IMR-90 (cell line): ENCODE measurements around the gene ZNF221. TPM values are rescaled to one million over a fixed set of nuclear protein-coding genes. Genes with fewer than 3 reads are reported as not detected.
A peak's percentile ranks its signal among the peaks of the same experiment; 100 is the strongest.

Source experiments
- ATAC-seq: fragments of 200-7000 bp; cut with Tn5 transposase; 2 replicates; pipeline ENCODE4 v1.9.1; 2020; ENCODE audit warnings: low read depth, mild to moderate bottlenecking, moderate library complexity
- BruUV-seq: library from RNA; stranded (reverse); fragments of 400-500 nt; replicated peaks from 2 replicates; lab custom pipeline; 2021; lab: Mats Ljungman, UMichigan
- CTCF ChIA-PET: fragments of 300-600 bp; formaldehyde crosslinking; extraction: SDS; loops from one replicate; lab custom pipeline; 2021; ENCODE audit warnings: antibody characterized with exemption; lab: Yijun Ruan, JAX
- POLR2A ChIA-PET: fragments of 300-600 bp; sonication (Branson Sonifier 250); formaldehyde crosslinking; loops from one replicate; lab custom pipeline; 2022; ENCODE audit warnings: antibody characterized with exemption; ENCODE audit not compliant: unreplicated experiment; lab: Charles Lee
- DNase-seq: peaks from one replicate; pipeline ENCODE4 v3.0.0; 2013
- H2AFZ ChIP-seq: replicated peaks from 2 replicates; pipeline ENCODE3; 2013; ENCODE audit warnings: low read length, mild to moderate bottlenecking; ENCODE audit not compliant: poor library complexity
- H2AK5ac ChIP-seq: 2 replicates; pipeline ENCODE4 v1.6.1; 2013; ENCODE audit warnings: low read depth, low read length, inconsistent platforms
- H2AK9ac ChIP-seq: replicated peaks from 2 replicates; pipeline ENCODE3; 2013; ENCODE audit warnings: mild to moderate bottlenecking, low read depth, low read length, moderate library complexity; ENCODE audit not compliant: poor library complexity
- H2BK120ac ChIP-seq: 2 replicates; pipeline ENCODE4 v1.6.1; 2013; ENCODE audit warnings: low read depth, low read length, inconsistent platforms
- H2BK15ac ChIP-seq: 3 replicates; pipeline ENCODE4 v1.6.1; 2013; ENCODE audit warnings: low read depth, low read length, inconsistent platforms
- H2BK20ac ChIP-seq: 2 replicates; pipeline ENCODE4 v1.6.1; 2013; ENCODE audit warnings: low read depth, mild to moderate bottlenecking, inconsistent platforms, low read length, moderate library complexity
- H2BK5ac ChIP-seq: 2 replicates; pipeline ENCODE4 v1.6.1; 2013; ENCODE audit warnings: mild to moderate bottlenecking, low read depth, low read length, inconsistent platforms; ENCODE audit not compliant: poor library complexity, severe bottlenecking
- H3K14ac ChIP-seq: replicated peaks from 2 replicates; pipeline ENCODE4 v1.6.1; 2013; ENCODE audit warnings: low read depth, low read length, inconsistent platforms
- H3K18ac ChIP-seq: 2 replicates; pipeline ENCODE4 v1.6.1; 2013; ENCODE audit warnings: low read depth, low read length, control low read depth
- H3K23ac ChIP-seq: 2 replicates; pipeline ENCODE4 v1.6.1; 2013; ENCODE audit warnings: low read depth, low read length, inconsistent platforms
- H3K27ac ChIP-seq: 2 replicates; pipeline ENCODE4 v1.5.1; 2013; ENCODE audit warnings: mild to moderate bottlenecking, control low read depth, low read length; ENCODE audit not compliant: insufficient read depth
- H3K27me3 ChIP-seq: 2 replicates; pipeline ENCODE4 v1.6.1; 2013; ENCODE audit warnings: low read length; ENCODE audit not compliant: control insufficient read depth, insufficient read depth
- H3K36me3 ChIP-seq: 2 replicates; pipeline ENCODE4 v1.6.1; 2013; ENCODE audit warnings: low read length, mixed read lengths; ENCODE audit not compliant: control insufficient read depth, insufficient read depth
- H3K4ac ChIP-seq: 2 replicates; pipeline ENCODE4 v1.6.1; 2013; ENCODE audit warnings: low read depth, low read length, inconsistent platforms
- H3K4me1 ChIP-seq: 2 replicates; pipeline ENCODE4 v1.6.1; 2013; ENCODE audit warnings: low read length, mixed read lengths; ENCODE audit not compliant: control insufficient read depth, insufficient read depth
- H3K4me2 ChIP-seq: 2 replicates; pipeline ENCODE4 v1.6.1; 2013; ENCODE audit warnings: low read depth, mild to moderate bottlenecking, control low read depth, low read length, moderate library complexity
- H3K4me3 ChIP-seq: 2 replicates; pipeline ENCODE4 v1.5.1; 2013; ENCODE audit warnings: low read depth, mild to moderate bottlenecking, control low read depth, low read length, moderate library complexity; ENCODE audit not compliant: insufficient read depth
- H3K56ac ChIP-seq: 2 replicates; pipeline ENCODE4 v1.6.1; 2013; ENCODE audit warnings: low read length, inconsistent platforms; ENCODE audit not compliant: insufficient read depth; ENCODE audit errors: extremely low read depth
- H3K79me1 ChIP-seq, 2 experiments: 2 replicates each; pipeline ENCODE4 v1.6.1; 2013; ENCODE audit warnings: low read length in 2 of 2, inconsistent platforms in 1 of 2, low read depth in 1 of 2
- H3K9ac ChIP-seq: 2 replicates; pipeline ENCODE4 v1.6.1; 2013; ENCODE audit warnings: low read depth, low read length, control low read depth
- H3K9me1 ChIP-seq: 2 replicates; pipeline ENCODE4 v1.6.1; 2013; ENCODE audit warnings: low read length, inconsistent platforms; ENCODE audit not compliant: insufficient read depth
- H3K9me3 ChIP-seq: 2 replicates; pipeline ENCODE4 v1.6.1; 2013; ENCODE audit warnings: low read length; ENCODE audit not compliant: control insufficient read depth, insufficient read depth
- H4K20me1 ChIP-seq: 2 replicates; pipeline ENCODE4 v1.6.1; 2013; ENCODE audit warnings: low read length, inconsistent platforms; ENCODE audit not compliant: insufficient read depth
- H4K5ac ChIP-seq: 2 replicates; pipeline ENCODE4 v1.6.1; 2013; ENCODE audit warnings: mild to moderate bottlenecking, low read depth, low read length, control low read depth
- H4K8ac ChIP-seq, 2 experiments: 2 replicates each; pipeline ENCODE4 v1.6.1; 2013; ENCODE audit warnings: low read depth in 2 of 2, low read length in 2 of 2, control low read depth in 1 of 2, inconsistent platforms in 1 of 2
- H4K91ac ChIP-seq: 2 replicates; pipeline ENCODE4 v1.6.1; 2013; ENCODE audit warnings: low read depth, low read length, inconsistent platforms; ENCODE audit not compliant: insufficient read depth
- CEBPB ChIP-seq: IDR thresholded peaks from 2 replicates; pipeline ENCODE4 v1.6.1; 2012; ENCODE audit warnings: low read depth, low read length, improper control_type of control experiment
- CHD1 ChIP-seq: IDR thresholded peaks from 2 replicates; pipeline ENCODE4 v1.6.1; 2012; ENCODE audit warnings: low read depth, low read length, improper control_type of control experiment
- MAFK ChIP-seq: IDR thresholded peaks from 2 replicates; pipeline ENCODE4 v1.6.1; 2012; ENCODE audit warnings: low read depth, low read length, improper control_type of control experiment
- MAZ ChIP-seq: IDR thresholded peaks from 2 replicates; pipeline ENCODE4 v1.6.1; 2012; ENCODE audit warnings: low read depth, mild to moderate bottlenecking, low read length, improper control_type of control experiment, moderate library complexity, borderline replicate concordance
- NFE2L2 ChIP-seq: fragments of 150-350 bp; IDR thresholded peaks from 2 replicates; pipeline ENCODE4 v1.6.1; 2016; ENCODE audit warnings: low read depth, mild to moderate bottlenecking, low read length
- POLR2A ChIP-seq: IDR thresholded peaks from 2 replicates; pipeline ENCODE4 v1.6.1; 2012; ENCODE audit warnings: mild to moderate bottlenecking, low read depth, low read length
- SMC3 ChIP-seq: fragments of 150-350 bp; IDR thresholded peaks from 2 replicates; pipeline ENCODE4 v1.6.1; 2016; ENCODE audit warnings: low read depth, mild to moderate bottlenecking, antibody characterized with exemption, low read length, moderate library complexity
- WGBS, 2 experiments: methylation state at CpG; one replicate each; pipeline versions ENCODE4 v1.1.5 to v1.1.7; 2013; ENCODE audit warnings: missing lambda C conversion rate in 2 of 2; ENCODE audit not compliant: insufficient read length in 1 of 2; ENCODE audit errors: extremely low coverage in 2 of 2; 5-methylcytosine and 5-hydroxymethylcytosine counted together
- dilution Hi-C: fragments of 300-500 bp; cut with HindIII; formaldehyde crosslinking; loops from one replicate; pipeline ENCODE4 v1.14.3; 2018; ENCODE audit warnings: low sequenced_read_pairs; ENCODE audit not compliant: unreplicated experiment
- in situ Hi-C: fragments of 300-500 bp; cut with MboI; formaldehyde crosslinking; loops from 3 replicates; pipeline ENCODE4 v1.14.3; 2019; ENCODE audit warnings: low sequenced_read_pairs, inconsistent platforms, mixed read lengths
- intact Hi-C: fragments of 100-400 bp; cut with micrococcal nuclease; formaldehyde crosslinking; loops from 2 replicates; pipeline ENCODE4 v1.10.0; 2022
- polyA plus RNA-seq, 3 experiments: library from polyadenylated mRNA; depleted of rRNA; stranded (reverse); fragments of >200 nt; gene quantifications; 2 replicates each; pipeline ENCODE4 v1.2.3, GENCODE V29; 2012; ENCODE audit warnings: low replicate concordance in 1 of 3
- total RNA-seq: library from RNA; depleted of rRNA; stranded (reverse); fragments of >200 nt; gene quantifications from 2 replicates; pipeline ENCODE4 v1.2.3, GENCODE V29; 2012
- TF ChIP-seq, protein P1 (sequence below): conservative IDR thresholded peaks from 2 replicates; pipeline ENCODE4 v1.5.1; 2012; ENCODE audit warnings: mild to moderate bottlenecking, low read depth, low read length, improper control_type of control experiment

The ZNF221 gene
- total and polyA plus RNA-seq, 2 of the 4 experiments (the other 2 are of a cell fraction) = 1.0 to 10.6 TPM

GRCh38 chr19:43901395-43902390 is 49.3 kb upstream of the ZNF221 start:
- 3% methylated on average over 19 of the region's 39 CpGs; no CpG with 5 or more reads in 1 of the 2 experiments for WGBS, 2 experiments
- dilution Hi-C loops = no loop called here
- peak overlapping the region; percentile 80 for H3K9ac ChIP-seq

More at GRCh38 chr19:43901395-43902390, 49.3 kb upstream of the ZNF221 start:
- Histone ChIP-seq H4K91ac (peak overlapping the region; percentile 69; the same call in 1 of the 2 replicates), H3K36me3 (peaks cover 1% of the 10 kb centered on the region; the same call in 1 of the 2 replicates), H3K9me1 (peaks cover 3% of the 10 kb centered on the region; the same call in 1 of the 2 replicates), H3K4ac (peak overlapping the region; percentile 95), H2AK9ac (peak overlapping the region; percentile 44), H3K9me3 (peaks cover 4% of the 10 kb centered on the region), H3K18ac (peak overlapping the region; percentile 64), H2AK5ac (peak overlapping the region; percentile 59), H3K27me3 (no peaks in the 10 kb centered on the region), H4K5ac (peak overlapping the region; percentile 94), H3K27ac (peak overlapping the region; percentile 45), H2BK5ac (peak overlapping the region; percentile 40), H3K79me1 (peaks cover 9 to 12% of the 10 kb centered on the region in 2 experiments), H3K23ac (peak overlapping the region; percentile 94), H3K56ac (peak overlapping the region; percentile 48), H3K4me3 (peak overlapping the region; percentile 58), H4K20me1 (no peaks in the 10 kb centered on the region), H3K4me1 (no peaks in the 10 kb centered on the region), H3K14ac (peak overlapping the region; percentile 98), H2AFZ (peak overlapping the region; percentile 100), H2BK120ac (peak overlapping the region; percentile 70), H2BK20ac (0 out of 2 replicates have a peak overlapping the region, but pooled peaks have one; percentile 64), H3K4me2 (peak overlapping the region; percentile 94), H2BK15ac (0 out of 3 replicates have a peak overlapping the region, but pooled peaks have one; percentile 12), H4K8ac (peak overlapping the region; percentile 91 to 100)
- TF ChIP-seq CHD1 (no peak), SMC3 (no peak), POLR2A (no peak), NFE2L2 (no peak), CEBPB (no peak), MAZ (peak; percentile 40; the same call in 1 of the 2 replicates), MAFK (no peak)
- TF ChIP-seq, protein P1, sequence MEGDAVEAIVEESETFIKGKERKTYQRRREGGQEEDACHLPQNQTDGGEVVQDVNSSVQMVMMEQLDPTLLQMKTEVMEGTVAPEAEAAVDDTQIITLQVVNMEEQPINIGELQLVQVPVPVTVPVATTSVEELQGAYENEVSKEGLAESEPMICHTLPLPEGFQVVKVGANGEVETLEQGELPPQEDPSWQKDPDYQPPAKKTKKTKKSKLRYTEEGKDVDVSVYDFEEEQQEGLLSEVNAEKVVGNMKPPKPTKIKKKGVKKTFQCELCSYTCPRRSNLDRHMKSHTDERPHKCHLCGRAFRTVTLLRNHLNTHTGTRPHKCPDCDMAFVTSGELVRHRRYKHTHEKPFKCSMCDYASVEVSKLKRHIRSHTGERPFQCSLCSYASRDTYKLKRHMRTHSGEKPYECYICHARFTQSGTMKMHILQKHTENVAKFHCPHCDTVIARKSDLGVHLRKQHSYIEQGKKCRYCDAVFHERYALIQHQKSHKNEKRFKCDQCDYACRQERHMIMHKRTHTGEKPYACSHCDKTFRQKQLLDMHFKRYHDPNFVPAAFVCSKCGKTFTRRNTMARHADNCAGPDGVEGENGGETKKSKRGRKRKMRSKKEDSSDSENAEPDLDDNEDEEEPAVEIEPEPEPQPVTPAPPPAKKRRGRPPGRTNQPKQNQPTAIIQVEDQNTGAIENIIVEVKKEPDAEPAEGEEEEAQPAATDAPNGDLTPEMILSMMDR = no peak
- intact Hi-C loops = no loop called here
- CTCF ChIA-PET = no interaction called here
- in situ Hi-C loops = no loop called here
- POLR2A ChIA-PET = interaction anchor here (1.4 kb wide), 1 partner anchor 34 kb away, joined by 3 read pairs; the partner anchor contains the start of gene ZNF45
- ATAC-seq = peak; percentile 99
- DNase-seq = peak; percentile 88
- BruUV-seq = no TSS peak
